Panc1 (cell line): ENCODE measurements around the gene CNGA3. TPM values are rescaled to one million over a fixed set of nuclear protein-coding genes. Genes with fewer than 3 reads are reported as not detected.
"Not testable (repeated sequence)": the region's sequence is repeated elsewhere in the genome, so short reads cannot be mapped to it uniquely, and the experiment has no call there.

Experiments
- ATAC-seq: fragments of 200-7000 bp; cut with Tn5 transposase; 2 replicates; pipeline ENCODE4 v1.9.1; 2020; ENCODE audit warnings: mild to moderate bottlenecking, moderate library complexity
- BruUV-seq: library from RNA; stranded (reverse); fragments of 400-500 nt; replicated peaks from 2 replicates; lab custom pipeline; 2021; lab: Mats Ljungman, UMichigan
- CTCF ChIA-PET: fragments of 300-600 bp; sonication (Branson Sonifier 250); formaldehyde crosslinking; loops from one replicate; lab custom pipeline; 2022; ENCODE audit warnings: antibody characterized with exemption; lab: Charles Lee
- POLR2A ChIA-PET: fragments of 300-600 bp; sonication (Branson Sonifier 250); formaldehyde crosslinking; loops from one replicate; lab custom pipeline; 2022; ENCODE audit warnings: antibody characterized with exemption; lab: Charles Lee
- DNase-seq: peaks from one replicate; pipeline ENCODE4 v3.0.0-alpha.2; 2010; ENCODE audit warnings: low read depth, low spot score
- H3K27ac ChIP-seq: 2 replicates; pipeline ENCODE4 v1.5.1; 2011; ENCODE audit warnings: mild to moderate bottlenecking, low read length, inconsistent platforms
- H3K27me3 ChIP-seq: fragments of 200-500 bp; sonication (Bioruptor generic); 2 replicates; pipeline ENCODE4 v1.6.0; 2014; ENCODE audit warnings: low read length, inconsistent platforms; ENCODE audit not compliant: control insufficient read depth, insufficient read depth
- H3K36me3 ChIP-seq: fragments of 200-500 bp; sonication (Bioruptor generic); 2 replicates; pipeline ENCODE4 v1.5.1; 2014; ENCODE audit warnings: inconsistent platforms, mild to moderate bottlenecking, low read length, moderate library complexity; ENCODE audit not compliant: control insufficient read depth, insufficient read depth
- H3K4me1 ChIP-seq: 2 replicates; pipeline ENCODE4 v1.5.1; 2011; ENCODE audit warnings: inconsistent platforms, mild to moderate bottlenecking, low read length, moderate library complexity; ENCODE audit not compliant: control insufficient read depth, insufficient read depth
- H3K4me3 ChIP-seq, 2 experiments: 2 replicates each; pipeline ENCODE4 v1.5.1; 2011 to 2012; ENCODE audit warnings: low read depth in 2 of 2, low read length in 2 of 2, mild to moderate bottlenecking in 2 of 2, inconsistent platforms in 1 of 2, moderate library complexity in 1 of 2
- H3K9me3 ChIP-seq: fragments of 200-500 bp; sonication (Bioruptor generic); 2 replicates; pipeline ENCODE4 v1.5.1; 2014; ENCODE audit warnings: low read depth, mild to moderate bottlenecking, inconsistent platforms, low read length, moderate library complexity; ENCODE audit not compliant: control insufficient read depth, insufficient read depth
- CTCF ChIP-seq: fragments of 450-650 bp; IDR thresholded peaks from 2 replicates; pipeline ENCODE4 v1.5.1; 2017; ENCODE audit warnings: mild to moderate bottlenecking
- POLR2AphosphoS5 ChIP-seq: IDR thresholded peaks from 2 replicates; pipeline ENCODE4 v1.6.1; 2012; ENCODE audit warnings: mild to moderate bottlenecking, low read depth, low read length, moderate library complexity
- REST ChIP-seq, 2 experiments: IDR thresholded peaks; 2 replicates each; pipeline ENCODE4 v1.6.1; 2011 to 2012; ENCODE audit warnings: low read depth in 2 of 2, control low read depth in 1 of 2, low read length in 1 of 2, mild to moderate bottlenecking in 1 of 2, moderate library complexity in 1 of 2; ENCODE audit not compliant: insufficient read depth in 1 of 2
- SIN3A ChIP-seq: IDR thresholded peaks from 2 replicates; pipeline ENCODE4 v1.6.1; 2012; ENCODE audit warnings: low read depth, mild to moderate bottlenecking, low read length, moderate library complexity, borderline replicate concordance; ENCODE audit not compliant: insufficient read depth
- TCF7L2 ChIP-seq: IDR thresholded peaks from 2 replicates; pipeline ENCODE4 v1.6.1; 2011; ENCODE audit warnings: mild to moderate bottlenecking, low read depth, low read length, inconsistent platforms
- in situ Hi-C: cut with HindIII; loops from 2 replicates; pipeline ENCODE4 v1.10.0; 2016; ENCODE audit warnings: low sequenced_read_pairs, low pct_unique_long_range_greater_than_20kb
- intact Hi-C: fragments of 100-400 bp; cut with micrococcal nuclease; formaldehyde crosslinking; loops from one replicate; pipeline ENCODE4 v1.10.0; 2022; ENCODE audit not compliant: unreplicated experiment
- total RNA-seq: library from RNA; stranded (reverse); gene quantifications from one replicate; pipeline ENCODE4 v1.2.1, GENCODE V29; 2021; ENCODE audit not compliant: unreplicated experiment

CNGA3 gene
- total RNA-seq, 1 experiment from 2014 or later: not detected

- in situ Hi-C loops (no loop called here), intact Hi-C loops (no loop called here)
- Histone ChIP-seq H3K27me3 (peaks cover 2% of the 10 kb centered on the region; the same call in 1 of the 2 replicates), H3K4me3 (no peak overlapping the region), H3K36me3 (no peaks in the 10 kb centered on the region), H3K9me3 (peaks cover 2% of the 10 kb centered on the region; the same call in 1 of the 2 replicates), H3K4me1 (no peaks in the 10 kb centered on the region), H3K27ac (no peak overlapping the region)
- no peak for DNase-seq
- no TSS peak for BruUV-seq
- ChIA-PET CTCF (no interaction called here), POLR2A (no interaction called here)
- no peak for ATAC-seq
- TF ChIP-seq REST (IDR thresholded peaks at IDR 0.05; ENCODE audit: insufficient read depth in 1 of 2, low read depth in 2 of 2, low read length in 1 of 2) (no peak), CTCF (no peak), POLR2AphosphoS5 (no peak), TCF7L2 (no peak), SIN3A (no peak)
These were observed 87.2 kb downstream of the CNGA3 start for GRCh38 chr2:98433363-98433964.

- intact Hi-C loops (no loop called here), in situ Hi-C loops (no loop called here)
- Histone ChIP-seq H3K4me3 (no peak overlapping the region), H3K27me3 (peaks cover 6% of the 10 kb centered on the region), H3K27ac (no peak overlapping the region), H3K4me1 (no peaks in the 10 kb centered on the region), H3K36me3 (no peaks in the 10 kb centered on the region), H3K9me3 (peaks cover 2% of the 10 kb centered on the region; the same call in 1 of the 2 replicates)
- no TSS peak for BruUV-seq
- no peak for ATAC-seq
- TF ChIP-seq SIN3A (no peak), POLR2AphosphoS5 (no peak)
- POLR2A ChIA-PET: no interaction called here
- DNase-seq: no peak
- CTCF ChIA-PET: no interaction called here
These were observed 88.2 kb downstream of the CNGA3 start for GRCh38 chr2:98434492-98434891.

GRCh38 chr2:98435670-98436069, 89.4 kb downstream of the CNGA3 start:
- H3K9me3 ChIP-seq, H3K4me1 ChIP-seq, intact Hi-C loops, BruUV-seq, in situ Hi-C loops, H3K27ac ChIP-seq, DNase-seq, H3K27me3 ChIP-seq, POLR2A ChIA-PET, H3K4me3 ChIP-seq, CTCF ChIA-PET, ATAC-seq, H3K36me3 ChIP-seq: not testable (repeated sequence)
